SK-N-SH (cell line): ENCODE results near the gene UBE2E2. TPM values are rescaled to one million over a fixed set of nuclear protein-coding genes. Genes with fewer than 3 reads are reported as not detected.

Source experiments
- CTCF ChIA-PET: fragments of 300-600, 350-600 bp; formaldehyde crosslinking; extraction: SDS; loops from one replicate; lab custom pipeline; 2021; lab: Yijun Ruan, JAX
- POLR2A ChIA-PET: fragments of 350-600 bp; sonication (Branson Sonifier 250); formaldehyde crosslinking; extraction: SDS; loops from one replicate; lab custom pipeline; 2020; ENCODE audit warnings: antibody characterized with exemption, inconsistent platforms; lab: Yijun Ruan, JAX
- DNase-seq: peaks from one replicate; pipeline ENCODE4 v3.0.0; 2012
- H2AFZ ChIP-seq: fragments of 200-600 bp; sonication (generic); 2 replicates; pipeline ENCODE4 v1.8.1; 2016; ENCODE audit warnings: antibody characterized with exemption, mild to moderate bottlenecking, low read depth
- H3F3A ChIP-seq: fragments of 200-600 bp; sonication (generic); replicated peaks from 2 replicates; pipeline ENCODE3; 2016; ENCODE audit warnings: antibody characterized with exemption, mild to moderate bottlenecking; ENCODE audit not compliant: insufficient read depth
- H3K27ac ChIP-seq, 2 experiments: fragments of 200-500 bp in 1 of 2; fragments of 200-600 bp in 1 of 2; sonication (Bioruptor generic) in 1 of 2; sonication (generic), shearing (Covaris generic) in 1 of 2; 2 replicates each; pipeline versions ENCODE4 v1.5.1 to v1.6.1; 2014 to 2016; ENCODE audit warnings: low read depth in 2 of 2, inconsistent platforms in 1 of 2, low read length in 1 of 2, mild to moderate bottlenecking in 1 of 2, mixed read lengths in 1 of 2
- H3K27me3 ChIP-seq: fragments of 200-600 bp; sonication (generic), shearing (Covaris generic); 2 replicates; pipeline ENCODE4 v1.6.1; 2016; ENCODE audit warnings: mixed run types; ENCODE audit not compliant: insufficient read depth
- H3K36me3 ChIP-seq, 2 experiments: fragments of 200-500 bp in 1 of 2; fragments of 200-600 bp in 1 of 2; sonication (Bioruptor generic) in 1 of 2; sonication (generic) in 1 of 2; replicated peaks in 1 of 2; 2 replicates each; pipeline versions ENCODE3 to v1.5.1; 2014 to 2016; ENCODE audit warnings: low read length in 1 of 2, mild to moderate bottlenecking in 1 of 2; ENCODE audit not compliant: insufficient read depth in 2 of 2, control insufficient read depth in 1 of 2
- H3K4me1 ChIP-seq, 2 experiments: fragments of 200-500 bp in 1 of 2; fragments of 200-600 bp in 1 of 2; sonication (Bioruptor generic) in 1 of 2; sonication (generic), shearing (Covaris generic) in 1 of 2; 2 replicates each; pipeline versions ENCODE4 v1.5.1 to v1.6.1; 2014 to 2016; ENCODE audit warnings: low read depth in 1 of 2, low read length in 1 of 2, mixed run types in 1 of 2; ENCODE audit not compliant: insufficient read depth in 2 of 2, control insufficient read depth in 1 of 2
- H3K4me2 ChIP-seq: fragments of 200-600 bp; sonication (generic), shearing (Covaris generic); 2 replicates; pipeline ENCODE4 v1.6.1; 2017; ENCODE audit warnings: mixed run types
- H3K4me3 ChIP-seq, 2 experiments: fragments of 200-500 bp in 1 of 2; fragments of 200-600 bp in 1 of 2; sonication (Bioruptor generic) in 1 of 2; sonication (generic), shearing (Covaris generic) in 1 of 2; 2 replicates each; pipeline versions ENCODE4 v1.5.1 to v1.8.1; 2014 to 2016; ENCODE audit warnings: low read depth in 2 of 2, inconsistent platforms in 1 of 2, low read length in 1 of 2, mild to moderate bottlenecking in 1 of 2, mixed read lengths in 1 of 2, moderate library complexity in 1 of 2
- H3K79me2 ChIP-seq: fragments of 200-600 bp; sonication (generic); 2 replicates; pipeline ENCODE4 v1.8.1; 2017; ENCODE audit warnings: mild to moderate bottlenecking; ENCODE audit not compliant: insufficient read depth
- H3K9ac ChIP-seq: fragments of 200-600 bp; sonication (generic); 2 replicates; pipeline ENCODE4 v1.6.1; 2017; ENCODE audit warnings: mixed run types
- H3K9me2 ChIP-seq: fragments of 200-600 bp; sonication (generic); 2 replicates; pipeline ENCODE4 v1.6.1; 2017; ENCODE audit warnings: mixed run types
- H3K9me3 ChIP-seq: fragments of 200-600 bp; sonication (generic); 2 replicates; pipeline ENCODE4 v1.6.1; 2017; ENCODE audit warnings: mixed run types, mild to moderate bottlenecking, moderate library complexity
- H4K20me1 ChIP-seq: fragments of 200-600 bp; sonication (generic); 2 replicates; pipeline ENCODE4 v1.6.1; 2017; ENCODE audit warnings: mild to moderate bottlenecking, mixed run types; ENCODE audit not compliant: insufficient read depth
- CTCF ChIP-seq: fragments of 200-600 bp; sonication (generic); IDR thresholded peaks from 2 replicates; pipeline ENCODE4 v1.6.1; 2017; ENCODE audit warnings: antibody characterized with exemption, mild to moderate bottlenecking, moderate library complexity
- EP300 ChIP-seq, 2 experiments: IDR thresholded peaks; 2 replicates each; pipeline versions ENCODE4 v1.4.0 to v1.6.1; 2012; ENCODE audit warnings: borderline replicate concordance in 1 of 2, low read depth in 1 of 2, low read length in 1 of 2
- EZH2phosphoT487 ChIP-seq: fragments of 200-600 bp; sonication (generic); IDR thresholded peaks from 2 replicates; pipeline ENCODE4 v1.6.1; 2017; ENCODE audit warnings: low read depth, mixed run types, mild to moderate bottlenecking, antibody characterized with exemption, moderate library complexity, borderline replicate concordance
- FOSL2 ChIP-seq: IDR thresholded peaks from 2 replicates; pipeline ENCODE4 v1.4.0; 2012; ENCODE audit warnings: low read depth, mild to moderate bottlenecking, moderate library complexity, borderline replicate concordance
- FOXJ3 ChIP-seq: sonication (generic); formaldehyde crosslinking; IDR thresholded peaks from 2 replicates; pipeline ENCODE4 v1.5.1; 2020; ENCODE audit warnings: mild to moderate bottlenecking, missing genetic modification reagents
- FOXM1 ChIP-seq: IDR thresholded peaks from 2 replicates; pipeline ENCODE4 v1.4.0; 2012; ENCODE audit warnings: low read depth, mild to moderate bottlenecking
- GABPA ChIP-seq: IDR thresholded peaks from 2 replicates; pipeline ENCODE4 v1.4.0; 2012; ENCODE audit warnings: low read depth, mild to moderate bottlenecking
- GATA2 ChIP-seq: sonication (generic); formaldehyde crosslinking; IDR thresholded peaks from 2 replicates; pipeline ENCODE4 v1.5.0; 2020; ENCODE audit warnings: mild to moderate bottlenecking, missing genetic modification reagents
- MXI1 ChIP-seq: IDR thresholded peaks from 2 replicates; pipeline ENCODE4 v1.6.1; 2012; ENCODE audit warnings: mild to moderate bottlenecking, low read depth, low read length, improper control_type of control experiment
- NFIC ChIP-seq: IDR thresholded peaks from 2 replicates; pipeline ENCODE4 v1.4.0; 2012; ENCODE audit warnings: borderline replicate concordance
- NRF1 ChIP-seq: IDR thresholded peaks from 2 replicates; pipeline ENCODE4 v1.6.1; 2012; ENCODE audit warnings: low read depth, mild to moderate bottlenecking, low read length
- POLR2AphosphoS5 ChIP-seq: IDR thresholded peaks from 2 replicates; pipeline ENCODE4 v1.6.1; 2012; ENCODE audit warnings: low read depth, low read length
- RAD21 ChIP-seq: IDR thresholded peaks from 2 replicates; pipeline ENCODE4 v1.6.1; 2012; ENCODE audit warnings: mild to moderate bottlenecking, low read length
- RCOR1 ChIP-seq: fragments of 150-350 bp; IDR thresholded peaks from 2 replicates; pipeline ENCODE4 v1.6.1; 2017; ENCODE audit warnings: antibody characterized with exemption, low read length
- RFX5 ChIP-seq: IDR thresholded peaks from 2 replicates; pipeline ENCODE4 v1.6.1; 2012; ENCODE audit warnings: mild to moderate bottlenecking, improper control_type of control experiment, low read length
- SMC3 ChIP-seq: IDR thresholded peaks from 2 replicates; pipeline ENCODE4 v1.6.1; 2012; ENCODE audit warnings: low read depth, low read length, improper control_type of control experiment
- USF2 ChIP-seq: fragments of 150-350 bp; IDR thresholded peaks from 2 replicates; pipeline ENCODE4 v1.6.1; 2017; ENCODE audit warnings: antibody characterized with exemption, low read length, low read depth, borderline replicate concordance
- ZBTB33 ChIP-seq: IDR thresholded peaks from 2 replicates; pipeline ENCODE4 v1.4.0; 2012; ENCODE audit warnings: low read depth, borderline replicate concordance
- WGBS: methylation state at CpG from one replicate; pipeline ENCODE4 v1.1.6; 2017; ENCODE audit warnings: low lambda C conversion rate; 5-methylcytosine and 5-hydroxymethylcytosine counted together
- polyA plus RNA-seq, 3 experiments: library from polyadenylated mRNA; depleted of rRNA; stranded (reverse); fragments of >200 nt; gene quantifications; 2 replicates each; pipeline ENCODE4 v1.2.3, GENCODE V29; 2012

UBE2E2 gene
- polyA plus RNA-seq, 1 of the 3 experiments (the other 2 are of a cell fraction) = 46.4 TPM

- Histone ChIP-seq H3K36me3 (no peaks in the 10 kb centered on the region), H3K4me2 (no peak overlapping the region), H3K4me3 (no peak overlapping the region), H3K9me2 (no peaks in the 10 kb centered on the region), H3F3A (no peaks in the 10 kb centered on the region), H4K20me1 (no peaks in the 10 kb centered on the region), H3K4me1 (peaks cover 0 to 2% of the 10 kb centered on the region in 2 experiments; a peak in 1 of 4 replicates), H2AFZ (no peak overlapping the region), H3K9me3 (no peaks in the 10 kb centered on the region), H3K27me3 (no peaks in the 10 kb centered on the region), H3K27ac (no peak overlapping the region), H3K79me2 (0 out of 2 replicates have a peak, but pooled peaks cover 5% of the 10 kb centered on the region), H3K9ac (no peak overlapping the region)
- ChIA-PET POLR2A (no interaction called here), CTCF (interaction anchor here (1.1 kb wide), 1 partner anchor 11 kb away, joined by 3 read pairs; no protein-coding TSS in a partner anchor)
- TF ChIP-seq EZH2phosphoT487 = no peak
- TF ChIP-seq GATA2 (CRISPR knock-in tag) = peak; percentile 42; the same call in 1 of the 2 replicates
- peak in 1 of 2 experiments; percentile 46; a peak in 1 of 4 replicates for TF ChIP-seq EP300 (IDR thresholded peaks at IDR 0.05; ENCODE audit: borderline replicate concordance in 1 of 2, low read depth in 1 of 2, low read length in 1 of 2)
- TF ChIP-seq FOXJ3 (CRISPR knock-in tag) = no peak
- no peak for TF ChIP-seq SMC3
- no peak for TF ChIP-seq RFX5
- TF ChIP-seq POLR2AphosphoS5 = no peak
- TF ChIP-seq RCOR1 = peak; percentile 68; the same call in 1 of the 2 replicates
- DNase-seq = peak; percentile 38
Measured at GRCh38 chr3:23465569-23465968, 262.4 kb downstream of the UBE2E2 start.

GRCh38 chr3:23468203-23468602 is 265.1 kb downstream of the UBE2E2 start:
- no peak for DNase-seq
- H3K4me2 ChIP-seq = no peak overlapping the region
- no peak overlapping the region for H3K4me3 ChIP-seq
- H3K79me2 ChIP-seq = no peaks in the 10 kb centered on the region
- H3K9me2 ChIP-seq = no peaks in the 10 kb centered on the region
- no peaks in the 10 kb centered on the region for H3K36me3 ChIP-seq
- CTCF ChIA-PET = no interaction called here
- no peaks in the 10 kb centered on the region for H3K27me3 ChIP-seq
- peaks cover 0 to 2% of the 10 kb centered on the region in 2 experiments; a peak in 1 of 4 replicates for H3K4me1 ChIP-seq
- H4K20me1 ChIP-seq = no peaks in the 10 kb centered on the region
- POLR2A ChIA-PET = no interaction called here
- no peak overlapping the region for H2AFZ ChIP-seq
- TF ChIP-seq USF2 (no peak), NFIC (0 out of 2 replicates have a peak, but pooled peaks have one; percentile 14)
- no peak overlapping the region for H3K9ac ChIP-seq
- H3K27ac ChIP-seq = no peak overlapping the region
- WGBS = 91% methylated on average over 1 of the region's 1 CpG
- H3F3A ChIP-seq = no peaks in the 10 kb centered on the region
- H3K9me3 ChIP-seq = no peaks in the 10 kb centered on the region

GRCh38 chr3:23474580-23475357 is 271.6 kb downstream of the UBE2E2 start:
- no peak for DNase-seq
- Histone ChIP-seq H3K4me3 (no peak overlapping the region), H3K9ac (no peak overlapping the region), H3K9me2 (no peaks in the 10 kb centered on the region), H4K20me1 (no peaks in the 10 kb centered on the region), H3K4me2 (no peak overlapping the region), H3K27me3 (no peaks in the 10 kb centered on the region), H3K4me1 (no peaks in the 10 kb centered on the region), H3K79me2 (no peaks in the 10 kb centered on the region), H2AFZ (no peak overlapping the region), H3K36me3 (no peaks in the 10 kb centered on the region), H3K27ac (no peak overlapping the region), H3F3A (no peaks in the 10 kb centered on the region), H3K9me3 (no peaks in the 10 kb centered on the region)
- ChIA-PET POLR2A (no interaction called here), CTCF (no interaction called here)
- 90% methylated on average over 4 of the region's 4 CpGs for WGBS
- TF ChIP-seq EZH2phosphoT487 (no peak), MXI1 (no peak), RAD21 (no peak), FOSL2 (no peak), GABPA (no peak), ZBTB33 (no peak), NRF1 (no peak), CTCF (no peak), FOXM1 (no peak)
